Medulla oblongata (tissue), 1 donor: ENCODE results near the gene IFNGR1.

ENCODE experiments used
- DNase-seq: peaks from one replicate; pipeline ENCODE4 v3.0.0-alpha.2; 2015; ENCODE audit errors: extremely low spot score

Gene IFNGR1

DNA sequence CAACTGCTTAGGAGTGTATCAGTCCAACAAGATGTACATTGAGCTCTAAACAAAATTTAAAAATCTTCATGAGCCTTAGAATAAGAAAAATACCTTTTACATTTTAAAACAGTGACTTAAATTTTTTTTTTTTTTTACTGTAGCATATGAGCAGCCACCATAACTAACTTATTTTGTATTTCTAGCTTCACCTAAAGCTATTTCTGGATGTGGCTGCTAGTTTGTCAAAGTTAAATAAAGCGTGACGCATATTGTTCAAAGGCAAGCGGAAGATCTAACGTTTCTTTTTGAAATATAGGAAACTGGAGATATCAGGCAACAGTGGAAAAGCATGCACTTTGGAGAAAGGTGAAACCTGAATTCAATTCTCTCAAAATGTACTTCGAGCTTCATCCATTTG, 42.5 kb downstream of the IFNGR1 start:
- DNase-seq: no peak

DNA sequence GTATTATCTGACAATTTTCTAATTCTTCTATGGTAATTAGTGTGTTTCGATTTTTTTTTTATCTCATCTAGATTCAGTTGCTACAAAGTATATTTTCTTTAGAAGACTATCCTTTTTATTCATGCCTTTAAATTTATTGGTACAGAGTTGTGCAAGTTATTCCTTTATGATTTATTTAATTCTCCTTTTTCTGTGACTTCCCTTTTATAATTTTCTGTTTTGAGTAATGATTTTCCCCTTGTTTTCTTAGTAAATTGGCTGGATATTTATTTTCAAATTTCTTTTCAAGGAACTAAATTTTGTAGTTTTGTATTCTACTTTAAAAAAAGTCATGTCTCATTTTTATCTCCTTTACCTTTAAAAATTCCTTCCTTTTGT, 43.3 kb downstream of the IFNGR1 start:
- no peak for DNase-seq

DNA sequence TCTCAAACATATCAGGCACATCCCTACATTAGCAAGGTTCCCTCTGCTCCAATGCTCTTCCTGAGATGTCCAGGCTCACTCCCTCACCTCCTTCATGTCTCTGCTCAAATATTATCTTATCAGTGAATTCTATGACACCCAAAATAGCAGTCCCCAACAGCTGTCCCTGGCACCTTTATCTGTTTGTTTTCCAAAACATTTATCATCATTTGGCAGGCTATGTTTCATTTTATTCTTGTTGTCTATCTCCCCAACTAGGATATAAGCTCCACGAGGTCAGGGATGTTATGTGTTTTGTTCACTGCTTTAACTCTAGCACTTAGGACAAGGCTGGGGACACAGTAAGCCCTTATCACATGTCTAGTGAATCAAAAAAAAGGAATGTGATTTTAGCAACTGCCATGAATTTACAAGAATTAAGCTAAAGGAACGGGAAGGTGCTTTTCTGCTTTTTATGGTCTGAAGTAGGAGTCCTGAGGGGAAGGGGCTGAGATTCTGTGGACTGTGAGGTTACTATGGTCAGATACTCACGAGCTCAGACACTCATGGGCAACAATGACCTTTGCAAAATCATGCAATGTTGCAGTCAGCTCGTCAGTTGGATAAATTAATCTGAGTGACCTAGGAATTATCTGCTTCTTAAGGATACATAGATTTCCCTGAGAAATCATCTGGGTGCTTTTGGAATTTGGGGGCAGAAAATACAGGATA, 43.9 kb downstream of the IFNGR1 start:
- DNase-seq: no peak

DNA sequence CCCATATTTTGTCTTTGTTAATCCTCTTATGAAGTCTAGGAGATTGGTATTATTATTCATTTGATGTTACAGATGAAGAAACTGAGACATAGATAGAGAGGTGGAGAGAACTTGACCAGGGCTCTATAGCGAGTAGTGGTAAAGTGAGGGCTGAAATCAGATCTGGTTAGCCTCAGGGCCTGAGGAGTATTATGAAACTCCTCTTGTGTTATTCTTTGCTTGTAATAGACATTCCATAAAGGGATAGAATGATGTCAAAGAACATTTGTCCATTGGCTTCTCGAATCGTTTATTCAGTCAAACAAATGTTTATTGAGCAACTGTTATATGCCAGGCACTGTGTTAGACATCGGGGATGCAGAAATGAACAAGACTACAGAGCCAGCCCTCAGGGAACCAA, 45.7 kb downstream of the IFNGR1 start, which contains the start of gene IL22RA2:
Gene IL22RA2, minus strand, starts transcription at position 144 of the 400 bp plus-strand sequence. CDS start 11,895 bp downstream, outside the sequence.
- no peak for DNase-seq

DNA sequence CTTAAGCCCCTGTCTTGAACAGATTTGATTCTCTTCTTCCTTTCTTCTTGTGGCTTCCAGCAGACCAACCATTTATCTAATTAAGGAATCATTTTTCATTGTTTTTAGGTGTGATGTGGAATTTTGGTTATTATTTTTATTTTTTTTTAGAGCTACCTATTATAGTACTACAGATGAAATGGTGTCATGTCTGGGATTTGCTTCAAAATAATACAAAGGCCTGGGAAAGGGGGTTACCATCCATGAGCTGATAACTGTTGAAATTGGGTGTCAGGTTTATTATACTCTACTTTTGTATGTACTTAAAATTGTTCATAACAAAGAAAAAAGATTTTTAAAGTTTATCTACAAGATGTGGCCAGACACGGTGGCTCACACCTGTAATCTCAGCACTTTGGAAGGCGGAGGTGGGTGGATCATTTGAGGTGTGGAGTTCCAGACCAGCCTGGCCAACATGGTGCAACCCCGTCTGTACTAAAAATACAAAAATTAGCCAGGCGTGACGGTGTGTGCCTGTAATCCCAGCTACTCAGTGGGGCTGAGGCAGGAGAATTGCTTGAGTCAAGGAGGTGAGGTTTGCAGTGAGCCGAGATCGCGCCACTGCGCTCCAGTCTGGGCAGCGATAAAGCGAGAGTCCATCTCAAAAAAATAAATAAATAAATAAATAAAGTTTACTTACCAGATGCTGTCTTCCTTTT, 46.3 kb downstream of the IFNGR1 start:
- no peak for DNase-seq

DNA sequence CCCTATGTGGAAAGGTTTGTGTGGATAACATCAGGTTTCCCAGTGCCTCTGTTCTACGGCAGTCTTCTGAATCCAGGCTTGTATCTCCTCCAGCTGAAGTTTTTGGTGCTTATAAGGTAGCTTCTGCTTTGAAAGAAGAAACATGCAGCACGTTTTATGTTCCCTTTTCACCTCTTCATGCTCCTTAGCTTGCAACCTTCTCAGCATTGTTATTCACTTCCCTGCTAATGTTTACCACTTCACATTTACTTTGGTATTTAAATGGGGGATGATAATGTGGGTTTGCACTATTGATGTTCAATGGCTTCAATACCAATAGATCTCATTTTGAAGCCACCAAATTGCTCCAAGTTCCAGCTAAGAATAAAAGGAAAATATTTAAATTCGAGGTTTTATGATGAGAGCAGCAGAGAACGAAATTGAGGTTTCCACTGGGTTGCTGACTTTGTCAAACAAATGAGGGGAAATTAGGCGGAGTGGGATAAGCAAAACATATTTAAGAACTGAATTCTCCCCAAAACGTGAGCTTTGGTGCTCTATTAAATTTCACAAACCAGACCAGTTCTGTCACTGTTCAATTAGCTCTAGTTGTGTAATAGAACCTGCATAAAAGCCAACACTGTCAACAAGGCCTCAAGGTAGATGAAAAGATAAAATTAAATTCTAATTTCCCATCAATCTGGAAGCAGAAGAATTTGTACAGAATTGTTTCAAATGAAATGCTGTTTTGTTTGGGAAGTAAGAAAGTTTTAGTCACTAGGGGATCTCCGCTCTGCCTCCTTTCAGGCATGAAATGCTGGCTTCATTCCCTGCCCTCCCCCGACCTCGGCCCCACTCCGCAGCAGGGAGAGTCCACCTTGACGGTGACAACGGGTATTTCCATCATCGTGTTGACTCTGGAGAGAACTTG, 47.1 kb downstream of the IFNGR1 start:
- DNase-seq: no peak

DNA sequence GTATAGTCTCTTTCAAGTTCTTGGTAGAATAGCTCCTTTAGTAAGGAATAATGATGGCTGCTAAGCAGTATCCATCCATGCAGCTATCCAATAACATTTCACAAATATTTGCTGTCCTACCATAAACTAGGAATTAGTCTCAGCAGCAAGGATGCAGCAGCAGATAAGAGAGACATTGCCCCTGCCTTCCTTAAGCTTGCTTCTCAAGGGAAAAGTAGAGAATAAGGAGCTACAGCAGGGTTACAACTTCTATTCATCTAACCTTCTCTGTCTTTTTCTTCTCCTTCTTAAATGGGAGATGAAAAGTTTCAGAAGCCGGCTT, 48.2 kb downstream of the IFNGR1 start:
- no peak for DNase-seq

DNA sequence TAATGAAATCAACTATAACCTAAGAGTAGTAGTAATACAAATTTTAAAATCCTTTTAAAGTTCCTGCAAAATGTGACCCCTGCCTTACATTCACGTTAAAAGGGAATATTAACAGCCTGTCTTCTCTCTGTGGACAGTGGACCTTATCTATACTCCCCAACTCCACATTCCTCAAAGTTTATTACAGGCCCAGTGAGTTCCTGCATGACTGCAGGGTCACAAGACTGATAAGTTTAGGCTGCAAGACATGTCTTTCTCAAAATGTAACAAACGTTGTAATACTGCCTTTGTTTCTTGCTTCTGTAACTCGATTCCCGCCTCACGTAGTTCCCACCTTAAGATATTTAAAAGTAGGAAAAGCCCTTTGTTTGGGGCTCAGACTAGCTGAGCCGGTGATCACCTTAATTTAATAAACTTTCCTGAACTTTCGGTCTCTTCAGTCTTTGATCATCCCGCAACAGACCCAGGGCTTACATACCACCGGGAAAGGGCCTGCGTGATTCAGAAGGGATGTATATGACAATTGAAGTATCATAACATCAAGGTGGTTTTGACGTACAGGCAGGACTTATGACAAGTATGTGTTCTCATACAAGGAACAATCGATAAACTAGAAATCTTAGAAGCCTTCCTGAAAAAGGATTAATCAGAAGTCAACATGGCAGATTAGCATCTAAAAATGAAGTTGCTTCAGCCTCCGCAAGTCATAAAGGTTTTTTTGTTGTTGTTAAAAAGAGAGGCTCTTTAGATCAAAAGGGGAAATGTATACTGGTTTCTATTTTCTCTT, 48.7 kb downstream of the IFNGR1 start:
- no peak for DNase-seq

DNA sequence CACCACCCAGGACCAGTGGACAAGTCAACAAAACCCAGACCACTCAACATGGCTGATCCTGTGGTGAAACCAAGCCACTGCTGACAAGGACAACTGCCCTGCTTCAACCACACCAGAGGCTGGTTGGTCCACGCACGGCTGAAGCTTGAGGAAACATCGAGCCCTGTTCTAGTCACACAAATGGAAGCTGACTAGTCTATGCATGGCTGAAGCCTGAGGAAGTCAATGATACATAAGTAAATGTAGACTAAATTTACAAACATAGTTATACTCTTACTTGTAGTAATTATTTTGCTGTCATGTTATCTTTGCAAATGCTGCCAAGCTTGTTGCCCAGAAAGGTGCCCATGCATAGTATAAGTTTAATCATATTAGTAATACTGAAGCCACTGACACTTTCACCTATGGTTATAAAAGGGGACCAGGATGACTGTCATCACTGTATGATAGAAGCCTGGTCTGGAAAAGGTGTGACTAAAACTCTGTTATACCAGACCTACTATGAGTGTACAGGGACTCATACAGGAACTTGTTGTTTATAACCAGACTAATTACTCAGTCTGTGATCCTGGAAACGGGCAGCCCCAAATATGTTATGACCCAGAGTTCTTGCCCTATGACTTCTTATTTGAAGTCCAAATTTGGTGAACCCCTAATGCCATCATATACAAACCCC, 51.3 kb downstream of the IFNGR1 start:
- no peak for DNase-seq

DNA sequence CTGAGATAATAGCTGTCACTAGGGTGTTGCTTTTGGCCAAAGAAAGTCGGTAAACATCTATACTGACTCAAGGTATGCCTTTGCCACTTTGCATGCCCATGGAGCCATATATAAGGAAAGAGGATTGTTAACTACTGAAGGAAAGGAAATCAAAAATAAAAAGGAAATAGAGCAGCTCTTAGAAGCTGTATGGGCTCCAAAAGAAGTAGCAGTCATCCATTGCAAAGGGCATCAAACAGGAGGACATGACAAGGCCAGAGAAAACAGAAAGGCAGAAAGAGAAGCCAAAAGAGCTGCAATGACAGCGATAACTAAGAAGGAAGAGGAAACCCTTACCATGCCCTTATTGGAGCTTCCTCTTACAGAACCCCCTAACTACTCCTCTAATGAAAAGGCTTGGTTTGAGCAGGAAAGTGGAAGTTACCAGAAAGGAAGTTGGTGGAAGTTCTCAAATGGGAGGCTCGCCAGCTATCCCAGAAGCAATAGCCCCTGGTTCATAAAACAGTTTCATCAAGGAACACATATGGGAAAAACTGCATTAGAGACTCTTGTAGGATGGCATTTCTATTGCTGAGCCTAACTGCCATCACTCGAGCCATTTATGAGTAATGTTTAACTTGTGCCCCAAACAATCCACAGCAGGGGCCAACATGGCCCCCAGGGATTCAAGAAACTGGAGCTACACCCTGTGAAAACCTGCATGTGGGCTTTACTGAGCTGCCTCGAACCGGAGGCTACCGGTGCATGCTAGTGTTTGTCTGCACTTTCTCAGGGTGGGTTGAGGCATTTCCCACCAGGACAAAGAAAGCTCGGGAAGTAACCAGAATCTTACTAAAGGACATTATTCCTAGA, 52.7 kb downstream of the IFNGR1 start:
- DNase-seq: peak; percentile 63

DNA sequence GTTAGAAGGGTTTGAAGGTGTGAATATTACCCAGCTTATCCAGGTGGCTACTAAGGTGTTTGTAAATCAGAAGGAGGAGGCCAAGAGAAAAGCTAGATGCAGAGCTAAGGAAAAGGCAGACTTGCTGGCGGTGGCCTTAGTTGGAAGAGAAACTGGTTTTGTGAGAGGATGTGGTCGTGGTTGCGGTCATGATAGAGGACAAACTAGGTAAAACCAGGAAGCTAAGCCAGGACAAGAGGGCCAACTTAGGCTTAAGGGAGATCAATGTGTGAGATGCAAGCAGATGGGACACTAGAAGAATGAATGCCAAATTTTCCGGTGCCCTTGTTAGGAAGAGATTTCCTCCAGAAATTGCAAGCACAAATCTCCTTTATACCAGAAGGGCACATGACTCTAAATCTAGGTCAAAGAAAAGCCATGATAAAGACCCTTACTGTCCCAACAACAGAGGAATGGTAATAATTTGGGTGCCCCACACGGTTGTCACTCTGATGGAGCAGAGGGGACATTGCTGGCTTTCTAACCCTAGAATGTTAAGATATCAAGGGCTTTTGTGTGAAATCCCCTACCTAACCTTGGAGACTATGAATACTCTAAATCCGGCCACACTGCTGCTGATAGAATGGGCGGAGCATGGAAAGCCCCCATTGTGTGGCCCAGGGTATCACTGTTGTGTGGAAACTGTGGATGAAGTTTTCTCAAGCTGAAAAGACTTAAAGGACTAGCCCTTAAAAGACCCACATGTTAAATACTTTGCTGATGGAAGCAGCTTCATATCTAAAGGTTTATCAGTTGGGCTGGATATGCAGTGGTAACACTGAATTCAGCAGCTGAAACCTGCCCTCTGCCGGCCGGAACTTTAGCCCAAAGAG, 53.6 kb downstream of the IFNGR1 start:
- no peak for DNase-seq

DNA sequence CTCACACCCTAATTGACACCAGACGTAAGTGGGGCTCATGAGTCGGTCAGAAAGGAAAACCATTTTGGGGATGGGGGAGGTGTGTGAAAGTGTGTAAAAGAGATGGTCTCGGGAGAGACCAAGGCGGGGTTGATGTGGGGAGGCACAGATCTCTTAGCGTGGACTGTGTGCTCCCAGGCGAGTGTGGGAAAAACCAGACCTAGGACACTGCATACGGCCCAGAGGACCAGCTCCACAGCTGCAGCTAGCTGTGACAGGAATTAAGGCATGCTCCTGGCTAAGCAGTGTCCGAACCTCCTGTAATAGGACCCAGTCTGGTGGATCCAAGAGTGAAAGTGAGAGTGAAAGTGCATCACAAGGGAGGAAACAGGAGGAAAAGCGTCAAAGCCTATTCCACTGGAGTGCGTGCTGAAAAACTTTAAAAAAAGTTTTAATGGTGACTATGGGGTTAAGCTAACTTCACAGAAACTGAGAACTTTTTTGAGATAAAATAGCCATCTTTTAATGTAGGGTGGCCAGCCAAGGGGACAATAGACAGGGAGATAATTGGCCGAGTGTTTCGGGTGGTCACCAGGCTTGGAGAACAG, 55.4 kb downstream of the IFNGR1 start:
- DNase-seq: no peak

DNA sequence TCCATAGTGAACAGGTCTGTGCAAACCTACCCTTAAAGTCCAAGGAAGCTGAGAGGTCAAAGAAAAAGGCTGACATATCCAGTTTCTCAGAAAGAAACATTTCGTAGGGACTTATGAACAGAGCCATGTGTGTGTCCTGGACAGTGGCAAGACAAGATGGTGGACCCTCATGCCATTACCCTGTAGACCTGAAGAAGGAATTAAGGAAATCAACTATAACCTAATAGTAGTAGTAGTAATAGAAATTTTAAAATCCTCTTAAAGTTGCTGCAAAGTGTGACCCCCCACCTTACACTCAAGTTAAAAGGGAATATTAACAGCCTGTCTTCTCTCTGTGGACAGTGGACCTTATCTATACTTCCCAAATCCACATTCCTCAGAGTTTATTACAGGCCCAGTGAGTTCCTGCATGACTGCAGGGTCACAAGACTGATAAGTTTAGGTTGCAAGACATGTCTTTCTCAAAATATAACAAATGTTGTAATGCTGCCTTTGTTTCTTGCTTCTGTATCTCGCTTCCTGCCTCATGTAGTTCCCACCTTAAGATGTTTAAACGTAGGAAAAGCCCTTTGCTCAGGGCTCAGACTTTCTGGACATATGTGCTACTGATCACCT, 56.4 kb downstream of the IFNGR1 start:
- DNase-seq: no peak

DNA sequence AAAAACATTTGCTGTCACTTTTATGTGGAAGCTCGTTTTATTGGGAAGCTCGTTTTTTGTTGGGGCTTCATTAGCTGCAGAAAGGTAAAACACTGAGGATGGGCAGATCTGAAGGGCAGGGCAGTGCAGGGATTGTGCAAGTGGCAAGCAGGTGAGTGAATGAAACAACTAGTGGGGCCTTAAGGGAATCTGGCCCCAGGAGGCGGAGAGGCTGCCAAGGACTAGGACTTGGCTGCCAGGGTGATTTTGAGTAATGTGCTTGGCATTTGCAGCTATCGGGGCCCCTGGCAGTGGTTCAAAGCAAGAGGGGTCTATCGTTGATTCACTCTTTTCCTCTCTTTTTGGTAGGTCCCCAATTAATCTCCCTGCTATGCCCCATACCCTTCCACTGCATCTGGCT, 57.2 kb downstream of the IFNGR1 start:
- no peak for DNase-seq

DNA sequence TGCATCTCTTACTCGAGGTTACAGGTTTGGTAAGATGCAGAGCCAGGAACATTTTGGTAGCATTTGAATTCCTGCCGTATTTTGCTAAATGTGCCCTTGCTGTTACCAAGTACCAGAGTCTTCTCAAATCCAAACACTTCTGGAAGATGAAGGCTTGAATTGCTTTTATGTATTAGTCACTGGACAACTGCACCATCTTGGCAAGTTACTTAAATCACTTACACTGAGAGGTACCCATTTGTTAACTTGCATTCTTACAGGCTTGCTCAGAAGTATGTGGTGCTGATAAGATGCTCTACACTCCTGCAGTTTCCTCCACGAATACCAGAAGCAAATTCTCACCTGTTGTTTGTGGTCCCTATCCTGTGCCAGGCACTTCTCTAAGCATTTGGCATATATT, 58.4 kb downstream of the IFNGR1 start:
- DNase-seq: no peak

DNA sequence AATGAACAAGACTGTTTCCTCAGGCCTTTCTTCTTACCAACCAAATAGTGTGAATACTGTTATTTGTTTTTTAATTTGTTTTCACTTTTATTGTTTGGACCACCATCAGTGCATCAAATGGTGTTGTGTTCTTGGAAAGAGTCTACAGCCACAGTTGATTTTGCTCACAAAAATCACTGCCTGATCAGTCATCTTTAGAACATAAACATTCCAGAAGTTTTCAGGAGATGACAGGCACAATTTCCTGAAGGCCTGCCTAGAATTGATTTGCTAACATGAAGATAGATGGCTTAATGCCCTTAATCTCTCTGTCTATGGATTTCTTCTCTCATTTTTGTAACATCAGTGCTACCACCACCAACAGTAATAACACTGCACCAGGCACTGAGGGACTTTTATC, 59.3 kb downstream of the IFNGR1 start:
- no peak for DNase-seq

DNA sequence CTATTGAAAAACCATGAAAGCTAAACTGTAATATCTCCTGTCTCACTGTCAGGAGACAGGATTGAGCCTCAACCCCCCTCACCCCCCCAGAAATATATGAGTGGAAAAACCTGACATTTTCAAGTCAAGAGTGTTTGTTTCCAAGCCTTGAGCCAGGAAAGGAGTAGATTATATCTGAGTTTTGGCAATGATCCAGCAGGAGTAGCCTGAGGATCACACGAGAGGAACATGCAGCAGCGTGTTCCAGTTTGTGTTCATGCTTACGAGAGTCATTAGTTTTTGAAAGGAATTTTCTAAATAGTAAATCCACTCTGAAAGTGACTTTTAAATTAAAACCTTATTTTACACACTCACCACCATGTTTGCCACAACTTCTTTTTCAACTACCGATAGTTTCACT, 61.6 kb downstream of the IFNGR1 start:
- no peak for DNase-seq

DNA sequence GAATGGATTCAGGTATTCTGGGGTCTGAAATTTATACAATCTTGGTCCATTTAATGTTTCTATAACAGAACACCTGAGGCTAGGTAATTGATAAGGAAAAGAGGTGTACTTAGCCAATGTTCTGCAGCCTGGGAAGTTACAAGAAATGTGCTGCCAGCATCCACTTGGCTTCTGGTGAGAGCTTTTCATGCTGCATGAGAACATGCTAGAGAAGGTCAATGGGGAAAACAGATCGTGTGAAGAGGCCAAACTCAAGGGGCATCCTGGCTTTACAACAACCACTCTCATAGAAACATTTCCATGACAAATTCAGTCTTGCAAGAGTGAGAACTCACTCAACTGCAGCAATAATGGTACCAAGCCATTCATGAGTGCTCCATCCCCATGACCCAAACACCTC, 62.5 kb downstream of the IFNGR1 start:
- DNase-seq: no peak

DNA sequence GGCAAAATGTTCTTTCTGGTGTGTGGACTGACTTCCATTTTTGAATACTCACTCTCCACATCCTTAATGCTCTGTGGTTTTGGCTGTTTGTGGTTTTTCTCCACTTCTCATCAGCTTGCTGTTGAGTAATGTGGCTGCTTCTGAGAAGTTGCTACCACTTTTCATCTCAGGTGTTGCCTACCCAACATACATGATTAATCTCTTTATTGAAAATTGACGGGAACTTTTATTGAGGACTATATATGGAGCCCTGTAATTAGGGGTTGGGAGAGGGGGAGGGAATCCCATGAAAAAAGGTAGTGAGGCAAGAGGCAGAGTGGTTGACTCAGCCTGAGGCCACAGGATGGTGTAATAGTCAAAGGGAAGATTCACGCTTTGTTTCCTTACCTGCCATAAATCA, 63.4 kb downstream of the IFNGR1 start:
- peak; percentile 27 for DNase-seq
